NOMO-1 treated with DMSO at 0.1 percent for 48 hours (cell line): ENCODE measurements around the gene FSCN2.

Experiments
- DNase-seq: peaks from one replicate; lab custom pipeline; 2025; ENCODE audit not compliant: unreplicated experiment; lab: John Stamatoyannopoulos, UW

The FSCN2 gene, protein sequence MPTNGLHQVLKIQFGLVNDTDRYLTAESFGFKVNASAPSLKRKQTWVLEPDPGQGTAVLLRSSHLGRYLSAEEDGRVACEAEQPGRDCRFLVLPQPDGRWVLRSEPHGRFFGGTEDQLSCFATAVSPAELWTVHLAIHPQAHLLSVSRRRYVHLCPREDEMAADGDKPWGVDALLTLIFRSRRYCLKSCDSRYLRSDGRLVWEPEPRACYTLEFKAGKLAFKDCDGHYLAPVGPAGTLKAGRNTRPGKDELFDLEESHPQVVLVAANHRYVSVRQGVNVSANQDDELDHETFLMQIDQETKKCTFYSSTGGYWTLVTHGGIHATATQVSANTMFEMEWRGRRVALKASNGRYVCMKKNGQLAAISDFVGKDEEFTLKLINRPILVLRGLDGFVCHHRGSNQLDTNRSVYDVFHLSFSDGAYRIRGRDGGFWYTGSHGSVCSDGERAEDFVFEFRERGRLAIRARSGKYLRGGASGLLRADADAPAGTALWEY

DNA sequence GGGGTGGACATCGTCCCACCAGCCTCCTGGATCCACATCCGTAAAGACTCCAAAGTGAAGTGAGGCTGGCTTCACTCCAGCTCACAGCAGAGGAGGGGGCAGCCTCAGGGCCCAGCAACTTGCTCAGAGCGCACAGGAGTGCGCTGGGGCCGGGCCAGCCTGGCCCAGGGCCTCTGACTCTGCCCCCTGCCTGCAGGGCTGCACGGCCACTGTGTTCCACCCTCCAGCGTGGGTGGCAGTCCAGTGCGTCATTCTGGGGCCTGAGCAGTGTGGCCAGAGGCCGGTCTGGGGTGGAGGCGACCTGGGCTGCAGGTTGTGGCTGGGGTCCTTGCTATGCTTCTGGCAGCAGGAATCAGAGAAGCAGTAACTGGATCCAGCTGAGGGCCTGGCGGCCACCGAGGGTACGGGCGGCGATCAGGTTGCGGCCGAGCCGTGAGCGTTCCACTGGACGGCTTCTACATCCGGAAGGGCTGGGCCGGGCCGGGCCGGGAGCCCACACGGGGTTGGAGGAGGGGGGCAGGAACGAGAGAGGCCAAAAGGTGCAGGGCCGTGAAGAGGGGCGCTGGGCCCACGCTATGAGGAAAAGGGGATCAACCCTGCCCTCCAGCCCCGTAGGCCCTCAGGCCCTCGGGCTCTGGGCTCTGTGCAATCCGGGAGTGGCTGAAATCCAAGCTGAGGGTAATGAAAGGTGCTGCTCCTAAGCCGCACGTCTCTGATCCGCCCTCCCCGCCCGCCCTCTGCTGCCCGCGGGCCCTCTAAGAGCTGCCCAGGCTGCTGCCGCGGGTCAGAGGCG is at the start of gene FSCN2:
TSS of gene FSCN2 (plus strand) at position 787 of the 793 bp plus-strand sequence. CDS start 155 bp downstream, outside the sequence.
- no peak for DNase-seq

GRCh38 chr17:81479175-81480071 is 48.8 kb upstream of the FSCN2 start:
- no peak for DNase-seq

DNA sequence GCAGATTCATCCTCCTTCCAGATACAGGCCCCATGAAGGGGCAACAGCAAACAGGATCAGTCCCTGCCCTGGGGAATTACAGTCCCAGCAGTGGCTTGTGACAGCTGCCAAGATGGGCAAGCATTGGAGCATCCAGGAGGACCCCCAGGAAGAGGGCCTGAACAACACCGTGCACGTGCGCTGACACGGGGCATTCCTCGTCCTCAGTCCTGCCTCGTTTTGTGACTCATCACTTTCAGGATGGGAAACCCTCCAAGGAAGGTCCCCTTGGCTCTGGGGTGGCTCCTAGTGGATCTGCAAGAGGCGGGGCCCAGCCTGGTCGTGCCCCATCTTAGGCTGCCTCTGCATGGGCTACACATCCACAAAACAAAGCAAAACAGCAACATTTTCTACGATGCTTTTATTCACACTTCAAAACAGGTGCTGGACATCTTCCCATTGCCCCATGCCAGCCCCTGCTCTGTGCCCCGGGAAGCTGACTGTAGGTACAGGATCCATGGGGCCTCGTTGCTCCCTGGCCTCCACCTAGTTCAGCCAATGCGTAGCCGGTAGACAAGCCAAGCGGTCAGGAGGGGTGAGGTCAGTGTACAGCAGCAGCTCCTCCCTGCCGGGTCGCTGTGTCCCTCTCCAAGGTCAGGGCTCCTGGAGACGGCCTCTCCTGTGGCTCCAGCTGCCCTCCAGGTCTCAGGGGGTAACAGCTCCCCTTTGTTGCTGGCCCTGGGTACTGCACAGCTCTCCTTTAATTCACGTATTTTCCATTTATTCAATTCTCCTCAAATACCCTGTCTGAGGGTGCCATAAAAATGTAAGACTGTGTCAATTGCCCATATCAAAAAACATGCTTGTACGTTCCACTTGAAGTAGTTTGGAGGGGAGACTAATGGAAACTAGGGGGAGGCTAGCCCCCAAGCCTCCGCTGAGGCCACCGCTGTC is 47.8 kb upstream of the FSCN2 start:
- DNase-seq = no peak

GRCh38 chr17:81481073-81481799 is 46.9 kb upstream of the FSCN2 start:
- DNase-seq = peak; percentile 74

DNA sequence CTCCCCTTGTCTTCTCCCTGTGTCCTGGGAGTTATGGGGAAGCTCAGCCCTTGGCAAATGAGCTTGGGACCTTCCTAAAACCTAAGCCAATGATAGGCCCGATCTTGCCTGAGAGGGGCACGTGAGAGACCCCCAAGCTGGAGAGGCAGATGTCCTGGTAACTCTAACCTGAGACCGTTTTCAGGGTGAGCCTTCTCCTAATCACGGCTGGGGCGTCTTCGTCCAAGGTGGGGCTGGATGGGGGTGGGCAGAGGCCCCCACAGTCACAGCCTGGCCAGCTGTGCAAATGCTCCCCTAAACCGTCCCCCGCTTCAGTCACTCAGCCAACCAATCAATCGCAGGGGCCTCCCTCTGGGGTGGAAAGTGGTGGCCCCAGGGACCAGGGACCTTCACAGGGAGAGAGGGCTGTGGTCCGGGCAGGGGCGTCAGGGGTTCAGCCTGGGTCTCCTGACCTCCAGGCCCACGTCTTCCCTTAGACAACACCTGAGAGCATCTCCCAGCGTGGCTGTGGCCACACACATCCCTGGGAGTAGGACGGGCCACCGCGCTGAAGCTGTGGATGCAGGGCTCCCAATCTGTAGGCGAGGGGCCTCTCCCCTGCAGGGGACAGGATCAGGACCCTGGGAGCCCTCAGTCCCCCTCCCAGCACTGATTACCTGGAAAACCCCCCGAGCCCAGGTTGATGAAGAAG is 46.2 kb upstream of the FSCN2 start:
- DNase-seq = no peak

GRCh38 chr17:81482673-81483072 is 45.5 kb upstream of the FSCN2 start:
- no peak for DNase-seq

DNA sequence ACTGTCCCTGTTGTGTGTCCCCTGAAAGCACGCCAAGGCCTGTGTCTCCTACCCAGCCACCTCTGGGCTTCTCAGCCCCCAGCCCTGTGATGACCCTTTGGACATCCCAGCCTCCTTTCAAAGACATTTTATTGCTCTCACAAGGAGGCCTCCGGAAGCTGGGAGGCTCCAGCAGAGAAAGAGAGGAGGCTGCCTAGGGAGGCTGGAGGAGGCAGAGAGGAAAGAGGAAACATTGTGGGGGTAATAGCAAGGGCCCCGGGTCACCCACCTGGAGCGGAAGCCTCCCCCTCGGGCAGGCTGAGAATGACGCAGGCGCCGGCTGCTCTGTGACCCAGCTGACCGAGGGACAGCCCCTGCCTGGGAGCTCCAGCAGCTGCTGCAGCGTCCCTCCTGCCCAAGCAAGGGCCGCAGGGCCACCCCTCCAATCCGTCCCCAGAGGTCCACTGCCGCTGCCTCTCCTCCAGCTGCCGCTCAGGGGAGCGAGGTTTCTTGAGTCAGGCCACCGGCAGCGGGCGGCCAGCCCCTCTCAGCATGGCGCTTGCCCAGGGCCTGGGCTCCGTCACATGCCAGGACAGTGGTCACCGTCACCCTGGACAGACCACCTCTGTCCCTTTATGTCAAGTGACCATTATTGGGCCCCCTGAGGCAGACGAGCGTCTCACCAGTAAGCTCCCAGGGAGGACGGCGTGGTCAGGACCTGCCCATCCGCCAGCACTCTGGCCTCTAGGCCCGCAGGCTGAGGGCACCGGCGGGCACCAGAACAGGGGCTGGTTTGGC is 44.9 kb upstream of the FSCN2 start:
- DNase-seq = no peak

DNA sequence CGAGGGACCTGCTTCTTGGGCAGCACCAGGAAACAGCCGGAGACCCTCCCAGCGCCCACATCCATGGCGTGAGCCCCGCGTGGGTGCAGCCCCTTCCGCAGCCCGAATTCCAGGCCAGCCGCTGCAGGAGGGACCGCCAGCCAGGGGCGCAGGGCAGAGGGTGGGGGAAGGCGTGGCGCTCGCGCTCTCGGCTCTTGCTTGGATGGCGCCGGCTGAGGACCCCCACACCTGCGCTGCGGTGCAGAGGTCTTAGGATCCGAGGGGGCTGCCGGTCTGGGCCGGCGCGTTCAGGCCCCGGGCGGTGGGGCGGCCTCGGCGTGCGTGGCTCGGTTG is 44.3 kb upstream of the FSCN2 start:
- DNase-seq = no peak

DNA sequence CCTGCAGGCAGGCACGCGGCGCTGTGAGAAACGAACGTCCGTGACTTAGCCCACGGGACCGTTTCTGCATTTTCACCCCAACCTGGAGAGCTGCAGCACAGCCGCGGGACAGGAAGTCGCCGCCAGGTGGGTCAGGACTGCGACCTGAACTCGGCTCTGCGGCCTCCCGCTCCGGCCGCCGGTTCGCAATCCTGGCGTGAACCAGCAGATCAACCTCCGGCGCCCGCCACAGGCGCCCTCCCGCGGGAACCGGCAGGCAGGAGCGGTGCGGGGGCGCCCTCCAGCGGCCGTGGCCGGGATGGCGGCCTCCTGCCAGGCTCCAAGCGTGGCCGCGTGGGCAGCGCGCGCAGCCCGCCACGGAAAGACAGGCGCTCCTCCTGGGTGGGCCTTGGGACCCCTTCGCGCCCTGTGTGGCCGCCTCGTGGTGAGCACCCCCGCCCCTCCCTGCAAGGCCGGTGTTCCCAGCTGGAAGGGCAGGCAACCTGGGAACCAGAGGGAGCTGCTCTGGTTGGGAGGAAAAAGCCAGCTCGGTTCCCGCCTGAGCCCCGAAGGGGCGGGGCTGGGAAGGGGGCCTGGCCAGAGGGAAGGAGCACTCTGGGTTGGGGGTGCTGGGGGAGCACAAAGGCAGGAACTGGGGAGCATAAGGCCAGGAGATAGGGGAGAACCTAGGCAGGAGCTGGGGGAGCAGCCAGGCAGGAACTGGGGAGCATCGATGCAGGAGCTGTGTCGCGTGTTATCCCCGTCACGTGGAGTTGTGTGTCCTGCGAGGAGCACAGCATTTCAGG is 43.8 kb upstream of the FSCN2 start:
- DNase-seq = peak; percentile 77

GRCh38 chr17:81486199-81486810 is 41.9 kb upstream of the FSCN2 start:
- no peak for DNase-seq

GRCh38 chr17:81487089-81487486 is 41.1 kb upstream of the FSCN2 start:
- no peak for DNase-seq

- DNase-seq = peak; percentile 62
Measured at GRCh38 chr17:81487487-81488275, 40.5 kb upstream of the FSCN2 start.

DNA sequence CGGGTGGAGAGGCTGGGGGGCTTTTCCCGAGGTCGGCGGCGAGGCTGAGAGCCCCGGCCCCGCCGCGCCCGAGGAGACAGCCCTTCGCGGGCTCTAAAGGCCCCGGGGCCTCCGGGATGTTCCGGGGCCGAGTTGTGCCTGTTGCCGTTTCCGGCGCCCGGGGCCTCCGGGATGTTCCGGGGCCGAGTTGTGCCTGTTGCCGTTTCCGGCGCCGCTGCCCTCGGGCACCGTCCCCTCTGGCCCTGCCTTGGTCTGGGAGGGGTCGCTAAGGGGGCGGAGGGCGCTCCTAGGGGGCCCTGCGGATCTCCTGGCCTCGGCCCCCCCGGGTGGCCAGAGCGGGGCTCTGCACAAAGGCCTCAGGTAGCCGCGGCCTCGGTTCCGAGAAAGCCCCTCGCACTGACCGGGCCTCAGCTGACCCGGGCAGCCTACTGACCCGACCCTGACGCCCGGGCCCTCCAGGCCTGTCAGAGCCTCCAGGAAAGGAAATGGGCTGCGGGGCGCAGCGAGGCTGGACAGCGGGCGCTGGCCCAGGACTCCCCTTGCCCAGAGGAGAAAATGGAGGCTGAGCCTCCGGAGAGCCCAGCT is 39.8 kb upstream of the FSCN2 start:
- DNase-seq = no peak

GRCh38 chr17:81489012-81489997 is 38.9 kb upstream of the FSCN2 start:
- no peak for DNase-seq
